HUES6 (cell line): ENCODE data around the gene TLCD3A.

Experiments used
- H3K27ac ChIP-seq: 2 replicates; pipeline ENCODE4 v1.7.0; 2013; ENCODE audit warnings: low read depth, mild to moderate bottlenecking, low read length, inconsistent platforms
- H3K27me3 ChIP-seq: 2 replicates; pipeline ENCODE4 v1.6.1; 2013; ENCODE audit warnings: low read length; ENCODE audit not compliant: control insufficient read depth, insufficient read depth
- H3K36me3 ChIP-seq: 2 replicates; pipeline ENCODE4 v1.6.1; 2013; ENCODE audit warnings: low read length; ENCODE audit not compliant: control insufficient read depth, insufficient read depth
- H3K4me1 ChIP-seq: 2 replicates; pipeline ENCODE4 v1.6.1; 2013; ENCODE audit warnings: low read length; ENCODE audit not compliant: control insufficient read depth, insufficient read depth
- H3K4me3 ChIP-seq: 2 replicates; pipeline ENCODE4 v1.5.1; 2013; ENCODE audit warnings: low read depth, low read length
- H3K9ac ChIP-seq: one replicate; pipeline ENCODE4 v1.6.1; 2013; ENCODE audit warnings: mild to moderate bottlenecking, low read length
- H3K9me3 ChIP-seq: 2 replicates; pipeline ENCODE4 v1.6.1; 2013; ENCODE audit warnings: low read depth, low read length; ENCODE audit not compliant: control insufficient read depth, insufficient read depth

Gene TLCD3A

DNA sequence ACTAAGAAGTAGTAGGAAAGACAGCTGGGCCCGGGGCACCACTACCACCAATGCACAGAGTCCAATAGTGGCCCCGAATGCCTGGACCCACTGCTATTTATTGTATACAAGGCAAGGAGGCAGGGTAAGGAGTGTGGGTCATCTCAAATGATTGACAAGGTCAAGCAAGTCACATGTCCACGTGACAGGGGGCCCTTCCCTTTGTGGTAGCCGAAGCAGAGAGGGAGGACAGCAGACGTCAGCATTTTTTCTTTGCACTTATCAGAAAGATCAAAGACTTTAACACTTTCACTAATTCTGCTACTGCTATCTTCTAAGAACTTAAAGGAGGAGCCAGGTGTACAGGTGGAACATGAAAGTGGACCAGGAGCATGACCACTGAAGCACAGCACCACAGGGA, 24.3 kb upstream of the TLCD3A start:
- H3K9ac ChIP-seq: no peak overlapping the region
- no peak overlapping the region for H3K4me3 ChIP-seq
- no peaks in the 10 kb centered on the region for H3K4me1 ChIP-seq
- peaks cover 36% of the 10 kb centered on the region for H3K36me3 ChIP-seq
- no peaks in the 10 kb centered on the region for H3K9me3 ChIP-seq
- H3K27ac ChIP-seq: no peak overlapping the region
- no peaks in the 10 kb centered on the region for H3K27me3 ChIP-seq

DNA sequence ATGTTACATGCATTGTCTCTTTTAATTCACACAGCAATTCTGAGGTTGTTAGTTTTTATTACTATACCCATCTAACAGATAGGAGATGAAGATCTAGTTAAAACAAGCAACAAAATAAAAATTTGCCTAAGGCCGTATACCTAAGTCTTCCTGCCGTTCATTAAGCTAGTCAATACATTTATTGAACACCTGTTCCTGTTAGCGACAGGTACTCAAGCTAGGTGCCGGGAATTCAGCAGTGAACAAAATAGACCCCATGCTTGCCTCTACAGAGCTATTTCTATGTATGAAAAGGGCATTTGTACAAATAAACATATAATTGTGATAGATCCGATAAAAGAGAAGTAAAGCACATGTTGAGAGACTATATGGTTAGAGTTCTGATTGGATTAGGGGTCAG, 14.3 kb upstream of the TLCD3A start:
- Histone ChIP-seq H3K9ac (no peak overlapping the region), H3K4me1 (no peaks in the 10 kb centered on the region), H3K36me3 (no peaks in the 10 kb centered on the region), H3K27ac (no peak overlapping the region), H3K4me3 (no peak overlapping the region), H3K9me3 (no peaks in the 10 kb centered on the region), H3K27me3 (no peaks in the 10 kb centered on the region)

DNA sequence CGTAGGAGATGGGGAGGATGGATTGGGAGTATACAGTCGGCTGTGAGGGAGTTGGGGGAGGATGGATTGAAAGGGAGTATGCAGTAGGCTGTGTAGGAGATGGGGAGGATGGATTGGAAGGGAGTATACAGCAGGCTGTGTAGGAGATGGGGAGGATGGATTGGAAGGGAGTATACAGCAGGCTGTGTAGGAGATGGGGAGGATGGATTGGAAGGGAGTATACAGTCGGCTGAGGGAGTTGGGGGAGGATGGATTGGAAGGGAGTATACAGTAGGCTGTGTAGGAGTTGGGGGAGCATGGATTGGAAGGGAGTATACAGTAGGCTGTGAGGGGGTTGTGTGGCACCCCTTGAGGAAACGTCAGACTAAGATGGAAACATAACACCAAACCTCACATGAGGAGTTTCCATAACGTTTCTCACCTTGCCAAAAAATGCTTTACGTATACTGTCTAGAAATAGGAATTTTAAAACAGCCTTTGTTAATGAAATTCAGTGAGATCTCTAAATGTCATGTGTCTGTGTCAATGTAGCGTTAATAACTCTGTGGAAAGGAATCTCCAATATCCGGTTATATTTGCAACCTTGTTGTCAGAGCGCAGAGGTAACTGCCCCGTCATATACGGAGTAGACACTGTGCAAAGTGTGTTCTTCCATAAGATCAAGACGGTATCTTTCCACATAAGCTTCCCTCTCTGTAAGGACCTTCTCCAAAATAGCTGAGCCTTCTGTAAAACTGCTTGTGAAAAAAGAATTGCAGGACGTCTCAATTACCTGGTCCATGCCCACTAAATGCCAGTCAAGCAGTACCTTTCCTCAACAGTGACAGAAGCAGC, 11.5 kb upstream of the TLCD3A start:
- Histone ChIP-seq H3K4me1 (peaks cover 5% of the 10 kb centered on the region), H3K4me3 (no peak overlapping the region), H3K27me3 (no peaks in the 10 kb centered on the region), H3K36me3 (no peaks in the 10 kb centered on the region), H3K27ac (no peak overlapping the region), H3K9ac (no peak overlapping the region), H3K9me3 (no peaks in the 10 kb centered on the region)

DNA sequence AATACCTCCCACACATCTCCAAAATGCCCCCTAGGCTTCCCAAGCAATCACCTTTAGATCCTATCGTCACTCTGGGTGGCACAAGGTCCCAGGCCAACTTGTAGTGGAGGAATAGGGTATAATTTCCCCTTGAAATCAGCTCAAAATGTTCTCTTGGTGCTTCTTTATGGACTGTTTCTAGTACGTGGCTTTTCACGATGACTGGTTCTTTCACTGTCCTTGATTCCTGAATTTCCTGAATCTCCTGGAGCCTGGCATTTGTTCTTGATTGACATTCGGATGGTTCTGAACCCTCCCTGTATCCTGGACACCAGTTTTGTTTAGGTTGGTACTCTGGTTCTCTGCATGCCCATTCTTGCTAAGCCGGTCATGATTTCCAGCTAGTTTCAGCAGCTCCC, 10.9 kb upstream of the TLCD3A start:
- Histone ChIP-seq H3K4me3 (no peak overlapping the region), H3K9ac (no peak overlapping the region), H3K4me1 (peaks cover 11% of the 10 kb centered on the region), H3K27ac (no peak overlapping the region), H3K27me3 (no peaks in the 10 kb centered on the region; the same call in 1 of the 2 replicates), H3K9me3 (no peaks in the 10 kb centered on the region), H3K36me3 (no peaks in the 10 kb centered on the region)

DNA sequence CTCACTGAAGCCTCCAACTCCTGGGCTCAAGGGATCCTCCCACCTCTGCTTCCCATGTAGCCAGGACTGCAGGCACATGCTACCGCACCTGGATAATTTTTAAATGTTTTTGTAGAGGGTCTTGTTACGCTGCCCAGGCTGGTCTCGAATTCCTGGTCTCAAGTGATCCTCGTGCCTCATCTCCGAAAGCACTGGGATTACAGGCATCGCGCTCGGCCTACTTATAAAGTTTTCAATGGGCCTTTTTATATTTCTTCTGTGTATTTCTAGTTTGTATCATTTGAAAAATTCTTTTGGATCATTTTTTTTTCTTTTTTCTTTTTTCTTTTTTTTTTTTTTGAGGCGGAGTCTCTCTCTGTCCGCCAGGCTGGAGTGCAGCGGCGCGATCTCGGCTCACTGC, 7.3 kb upstream of the TLCD3A start:
- Histone ChIP-seq H3K9me3 (no peaks in the 10 kb centered on the region), H3K27me3 (no peaks in the 10 kb centered on the region; the same call in 1 of the 2 replicates), H3K27ac (no peak overlapping the region), H3K4me1 (peaks cover 15% of the 10 kb centered on the region), H3K4me3 (no peak overlapping the region), H3K36me3 (no peaks in the 10 kb centered on the region), H3K9ac (no peak overlapping the region)

DNA sequence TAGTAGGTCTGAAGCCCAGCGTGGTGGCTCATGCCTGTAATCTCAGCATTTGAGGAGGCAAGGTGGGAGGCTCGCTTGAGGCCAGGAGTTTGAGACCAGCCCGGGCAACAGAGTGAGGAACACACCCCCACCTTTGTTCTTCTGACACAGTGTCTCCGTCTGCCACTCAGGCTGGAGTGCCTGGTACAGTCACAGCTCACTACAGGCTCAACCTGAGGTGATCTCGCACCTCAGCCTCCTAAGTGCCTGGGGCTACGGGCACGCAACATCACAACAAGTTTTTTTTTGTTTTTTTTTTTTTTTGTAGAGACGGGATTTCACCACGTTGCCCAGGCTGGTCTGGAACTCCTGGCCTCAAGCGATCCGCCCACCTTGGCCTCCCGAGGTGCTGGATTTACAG, 6.7 kb upstream of the TLCD3A start:
- no peaks in the 10 kb centered on the region; the same call in 1 of the 2 replicates for H3K27me3 ChIP-seq
- no peak overlapping the region for H3K27ac ChIP-seq
- H3K4me1 ChIP-seq: peaks cover 15% of the 10 kb centered on the region
- H3K36me3 ChIP-seq: 0 out of 2 replicates have a peak, but pooled peaks cover 2% of the 10 kb centered on the region
- H3K9me3 ChIP-seq: no peaks in the 10 kb centered on the region
- H3K4me3 ChIP-seq: peak overlapping the region; percentile 34
- no peak overlapping the region for H3K9ac ChIP-seq

DNA sequence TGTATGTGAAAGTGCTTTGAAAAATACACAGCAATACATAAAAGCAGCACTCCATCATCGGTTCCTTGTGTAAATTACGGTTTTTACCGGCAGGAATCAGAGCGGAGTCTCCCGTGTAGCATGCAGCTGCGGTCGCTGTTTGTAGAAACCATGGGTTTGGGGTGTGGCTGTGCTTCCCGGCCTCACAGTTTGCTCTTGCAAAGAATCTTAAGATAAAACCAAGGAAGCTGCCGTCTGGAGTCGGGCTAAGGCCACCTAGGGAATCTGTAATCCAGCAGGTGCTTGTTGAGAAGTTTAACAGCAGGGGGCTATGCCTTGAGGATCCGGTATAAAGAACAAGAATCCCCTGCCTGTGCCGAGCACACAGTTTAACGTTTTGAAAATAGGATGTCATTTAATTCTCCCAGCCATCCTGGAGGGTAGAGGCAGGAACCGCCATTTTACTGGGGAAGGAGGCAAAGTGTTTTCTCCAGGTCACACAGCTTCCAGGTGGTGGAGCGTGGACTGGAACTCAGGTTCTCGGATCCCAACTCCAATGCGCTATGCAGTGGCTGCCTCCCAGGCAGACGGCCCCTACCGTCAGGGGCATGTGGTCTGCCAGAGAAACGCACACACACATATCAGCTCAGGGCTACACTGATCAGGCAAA, 6.0 kb upstream of the TLCD3A start:
- H3K27ac ChIP-seq: no peak overlapping the region
- 0 out of 2 replicates have a peak, but pooled peaks cover 2% of the 10 kb centered on the region for H3K36me3 ChIP-seq

DNA sequence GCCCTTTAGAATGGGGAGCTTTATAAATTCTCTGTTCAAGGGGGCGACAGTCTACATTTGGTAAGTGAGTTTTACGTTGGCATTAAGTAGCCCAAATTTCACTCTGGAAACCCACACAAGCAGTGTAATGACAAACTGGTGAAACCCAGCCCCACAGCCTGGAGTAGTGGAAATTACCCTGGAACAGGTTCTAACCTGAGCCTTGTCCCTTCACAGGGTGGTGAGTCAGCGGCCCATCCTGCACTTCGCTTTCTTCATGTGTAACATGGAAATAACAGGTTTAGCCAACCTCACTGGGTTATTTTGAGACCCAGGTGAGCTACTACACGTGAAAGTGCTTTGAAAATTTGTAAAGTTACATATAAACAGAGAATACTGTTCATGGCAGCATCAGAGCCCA, 3.5 kb upstream of the TLCD3A start:
- peaks cover 26% of the 10 kb centered on the region for H3K4me1 ChIP-seq
- H3K9ac ChIP-seq: no peak overlapping the region
- H3K27ac ChIP-seq: no peak overlapping the region
- H3K9me3 ChIP-seq: no peaks in the 10 kb centered on the region
- peaks cover 14% of the 10 kb centered on the region; the same call in 1 of the 2 replicates for H3K27me3 ChIP-seq
- H3K36me3 ChIP-seq: 0 out of 2 replicates have a peak, but pooled peaks cover 7% of the 10 kb centered on the region
- no peak overlapping the region for H3K4me3 ChIP-seq

More for the DNA sequence above, 6.0 kb upstream of the TLCD3A start:
- Histone ChIP-seq H3K4me1 (peaks cover 18% of the 10 kb centered on the region), H3K9ac (no peak overlapping the region), H3K27me3 (peaks cover 5% of the 10 kb centered on the region; the same call in 1 of the 2 replicates), H3K4me3 (peak overlapping the region; percentile 34), H3K9me3 (no peaks in the 10 kb centered on the region)

DNA sequence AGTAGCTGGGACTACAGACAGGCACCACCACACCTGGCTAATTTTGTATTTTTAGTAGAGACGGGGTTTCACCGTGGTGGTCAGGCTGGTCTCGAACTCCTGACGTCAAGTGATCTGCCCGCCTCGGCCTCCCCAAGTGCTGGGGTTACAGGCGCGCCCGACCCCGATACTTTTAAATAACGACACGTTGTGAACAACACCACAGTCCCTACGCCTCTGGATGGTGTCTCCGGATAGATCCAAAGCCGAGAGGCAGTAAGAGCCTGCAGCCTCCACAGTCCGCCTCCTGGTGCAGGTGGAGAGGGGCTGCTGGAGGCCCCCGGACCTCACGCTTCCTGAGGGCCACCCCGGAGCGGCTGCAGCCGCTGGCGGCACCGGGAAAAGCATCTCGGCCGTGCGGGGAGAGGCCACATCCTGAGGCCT, 741 bp upstream of the TLCD3A start:
- Histone ChIP-seq H3K9me3 (no peaks in the 10 kb centered on the region), H3K4me1 (peaks cover 14% of the 10 kb centered on the region), H3K27ac (no peak overlapping the region; the same call in 1 of the 2 replicates), H3K36me3 (peaks cover 22% of the 10 kb centered on the region), H3K27me3 (peaks cover 14% of the 10 kb centered on the region; the same call in 1 of the 2 replicates), H3K9ac (peak overlapping the region; percentile 75), H3K4me3 (peak overlapping the region; percentile 79)

DNA sequence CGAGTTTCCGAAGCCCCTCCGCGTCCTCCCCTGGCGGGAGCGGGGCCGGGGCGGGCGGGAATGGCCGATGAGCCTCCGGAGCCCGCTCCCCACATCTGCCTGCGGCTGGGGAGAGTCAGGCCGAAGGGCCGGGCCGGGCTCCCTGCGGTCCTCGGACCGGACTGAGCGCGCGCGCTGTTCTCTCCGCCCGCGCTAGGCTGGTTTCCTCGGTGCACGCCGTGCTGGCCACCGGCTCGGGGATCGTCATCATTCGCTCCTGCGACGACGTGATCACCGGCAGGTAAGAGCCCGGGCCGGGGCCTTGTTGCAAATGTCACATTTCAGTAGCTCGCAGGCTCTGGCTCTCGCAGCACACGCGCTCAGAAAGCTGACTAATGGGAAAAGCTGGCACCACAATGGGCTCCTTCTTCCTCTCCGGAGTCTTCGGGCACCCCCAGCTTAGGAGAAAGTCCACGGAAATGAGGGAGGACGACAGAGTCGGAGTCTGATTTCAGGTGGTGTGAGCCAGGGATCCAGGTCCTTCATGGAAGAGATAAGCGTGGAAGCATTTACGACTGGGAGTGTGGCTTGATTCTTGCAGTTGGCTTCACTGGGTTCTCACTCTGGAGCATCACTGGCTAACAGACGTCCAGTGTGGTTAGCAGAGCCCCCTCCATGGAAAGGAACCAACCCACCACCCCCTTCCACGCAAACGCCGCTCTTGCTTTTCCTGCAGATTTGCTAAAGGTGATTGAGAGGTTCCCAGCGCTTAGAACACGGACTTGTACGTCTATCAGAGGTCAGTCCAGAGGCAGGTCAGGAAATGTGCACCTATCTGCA, 715 bp downstream of the TLCD3A start:
- Histone ChIP-seq H3K27me3 (peaks cover 14% of the 10 kb centered on the region; the same call in 1 of the 2 replicates), H3K4me1 (peaks cover 12% of the 10 kb centered on the region), H3K36me3 (peaks cover 30% of the 10 kb centered on the region), H3K9me3 (no peaks in the 10 kb centered on the region), H3K4me3 (peak overlapping the region; percentile 79), H3K9ac (peak overlapping the region; percentile 79), H3K27ac (peak overlapping the region; percentile 58; the same call in 1 of the 2 replicates)
